Raji (cell line): Measurements from ENCODE around the gene PPP1R3E.

Experiments used
- POLR2A ChIP-seq: IDR thresholded peaks from 2 replicates; pipeline ENCODE4 v1.6.1; 2011; ENCODE audit warnings: low read depth, low read length, control low read depth; ENCODE audit not compliant: insufficient read depth

The PPP1R3E gene

GRCh38 chr14:23284654-23285529 is 17.8 kb downstream of the PPP1R3E start:
- TF ChIP-seq POLR2A = no peak

GRCh38 chr14:23281247-23281646 is 21.4 kb downstream of the PPP1R3E start:
- no peak for TF ChIP-seq POLR2A

- no peak for TF ChIP-seq POLR2A
These were observed 25.5 kb downstream of the PPP1R3E start for GRCh38 chr14:23277189-23277588.

- TF ChIP-seq POLR2A = no peak
These were observed 27.2 kb downstream of the PPP1R3E start for GRCh38 chr14:23275412-23275811.

GRCh38 chr14:23269193-23269592 is 33.5 kb downstream of the PPP1R3E start:
- TF ChIP-seq POLR2A = no peak

- TF ChIP-seq POLR2A = no peak
These were observed 43.2 kb downstream of the PPP1R3E start for GRCh38 chr14:23259426-23259825.

GRCh38 chr14:23258256-23258655 is 44.4 kb downstream of the PPP1R3E start:
- TF ChIP-seq POLR2A = no peak

- TF ChIP-seq POLR2A = no peak
These were observed 50.0 kb downstream of the PPP1R3E start for GRCh38 chr14:23252420-23253333.

- no peak for TF ChIP-seq POLR2A
These were observed 50.7 kb downstream of the PPP1R3E start for GRCh38 chr14:23252006-23252405.

- TF ChIP-seq POLR2A = no peak
These were observed 52.8 kb downstream of the PPP1R3E start for GRCh38 chr14:23249824-23250223.

GRCh38 chr14:23248601-23249000 is 54.1 kb downstream of the PPP1R3E start:
- TF ChIP-seq POLR2A = no peak
